ENCODE results near the gene CASZ1.

DNA sequence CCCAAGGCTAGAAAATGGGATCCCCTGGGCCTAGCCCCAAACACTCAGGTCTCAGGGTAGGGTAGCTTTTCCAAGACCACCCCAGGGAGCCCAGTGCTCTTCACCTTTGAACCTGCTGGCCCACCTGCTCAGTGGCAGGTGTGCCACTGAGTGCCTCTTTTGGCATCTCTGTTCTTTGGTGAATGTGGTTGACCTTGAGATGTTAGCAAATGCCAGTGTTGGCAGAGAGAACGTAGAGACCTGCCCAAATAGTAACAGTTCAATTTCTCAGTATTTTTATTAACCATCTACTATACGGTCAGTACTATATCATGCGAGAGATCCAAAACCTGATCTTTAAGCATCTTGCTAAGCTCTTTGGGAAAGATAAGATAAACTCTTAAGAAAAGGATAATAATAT lies 193.5 kb downstream of the CASZ1 start:
- TF ChIP-seq POLR2A (IDR thresholded peaks at IDR 0.05): no peak
- TF ChIP-seq, protein P1, sequence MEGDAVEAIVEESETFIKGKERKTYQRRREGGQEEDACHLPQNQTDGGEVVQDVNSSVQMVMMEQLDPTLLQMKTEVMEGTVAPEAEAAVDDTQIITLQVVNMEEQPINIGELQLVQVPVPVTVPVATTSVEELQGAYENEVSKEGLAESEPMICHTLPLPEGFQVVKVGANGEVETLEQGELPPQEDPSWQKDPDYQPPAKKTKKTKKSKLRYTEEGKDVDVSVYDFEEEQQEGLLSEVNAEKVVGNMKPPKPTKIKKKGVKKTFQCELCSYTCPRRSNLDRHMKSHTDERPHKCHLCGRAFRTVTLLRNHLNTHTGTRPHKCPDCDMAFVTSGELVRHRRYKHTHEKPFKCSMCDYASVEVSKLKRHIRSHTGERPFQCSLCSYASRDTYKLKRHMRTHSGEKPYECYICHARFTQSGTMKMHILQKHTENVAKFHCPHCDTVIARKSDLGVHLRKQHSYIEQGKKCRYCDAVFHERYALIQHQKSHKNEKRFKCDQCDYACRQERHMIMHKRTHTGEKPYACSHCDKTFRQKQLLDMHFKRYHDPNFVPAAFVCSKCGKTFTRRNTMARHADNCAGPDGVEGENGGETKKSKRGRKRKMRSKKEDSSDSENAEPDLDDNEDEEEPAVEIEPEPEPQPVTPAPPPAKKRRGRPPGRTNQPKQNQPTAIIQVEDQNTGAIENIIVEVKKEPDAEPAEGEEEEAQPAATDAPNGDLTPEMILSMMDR (IDR thresholded peaks at IDR 0.05): no peak

Data from adrenal gland (tissue), 5 donors.